ENCODE measurements around the gene OR10S1. TPM values are rescaled to one million over a fixed set of nuclear protein-coding genes. Genes with fewer than 3 reads are reported as not detected.
A peak's percentile ranks its signal among the peaks of the same experiment; 100 is the strongest.
"Not testable (repeated sequence)": the region's sequence is repeated elsewhere in the genome, so short reads cannot be mapped to it uniquely, and the experiment has no call there.

OR10S1 gene
- total RNA-seq (not detected), polyA plus RNA-seq (not detected)
- long read RNA-seq, donor 1, result 0 reads
- long read RNA-seq, donor 2, result 0 reads
- long read RNA-seq, donor 3, result 0 reads

DNA sequence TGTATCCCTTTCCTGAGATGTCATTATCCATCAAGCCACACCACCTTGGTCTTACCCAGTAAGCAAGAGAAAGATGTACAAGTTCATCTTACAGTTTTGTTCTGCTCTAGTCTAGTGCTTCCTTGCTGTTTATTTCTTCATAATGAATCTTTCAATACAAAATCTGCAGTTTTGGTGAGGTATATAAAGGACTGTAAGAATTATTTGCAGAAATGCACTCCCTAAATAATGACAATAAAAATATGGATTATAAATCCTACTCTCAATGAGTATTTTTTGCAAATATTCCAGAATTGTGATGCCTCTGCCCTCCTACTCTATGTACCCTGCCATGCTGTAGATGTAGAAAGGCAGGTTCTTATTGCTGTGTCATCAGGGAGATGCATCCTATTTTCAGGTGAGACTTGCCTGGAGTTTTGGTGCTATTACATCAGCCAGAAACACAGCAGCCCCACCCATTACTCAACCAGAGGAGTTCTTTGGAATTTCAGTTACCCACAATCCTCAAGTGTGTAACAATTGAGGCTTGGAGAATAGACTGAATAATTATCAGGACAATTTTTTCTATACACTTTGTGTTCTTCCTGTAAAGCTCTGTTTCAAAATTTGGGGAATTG lies at the start of gene OR10S1:
Gene OR10S1 (minus strand): TSS at position 51 of the 617 bp plus-strand sequence. CDS start 117 bp downstream, outside the sequence.
- intact Hi-C loops (cut with DNase I), result no loop called here
- DNase-seq (no peak), ATAC-seq (no peak)
- TF ChIP-seq POLR2A (IDR thresholded peaks at IDR 0.05) (no peak), CTCF (IDR thresholded peaks at IDR 0.05) (no peak)
- Histone ChIP-seq H3K4me1 (no peaks in the 10 kb centered on the region), H3K36me3 (no peaks in the 10 kb centered on the region), H3K27me3 (no peaks in the 10 kb centered on the region), H3K27ac (no peak within 1 kb of the TSS), H3K9me3 (peaks cover 0 to 7% (median 0%) of the 10 kb centered on the region in 12 donors), H3K4me3 (no peak within 1 kb of the TSS)

- ATAC-seq (no peak), DNase-seq (no peak)
- WGBS, 4 donors, result 72 to 81% (median 75%) methylated on average over 2 of the region's 2 CpGs
- H3K27me3 ChIP-seq, result no peaks in the 10 kb centered on the region
- no peak within 1 kb of the TSS for H3K27ac ChIP-seq
- intact Hi-C loops (cut with DNase I), result no loop called here
- no peak within 1 kb of the TSS for H3K4me3 ChIP-seq
- TF ChIP-seq POLR2A (IDR thresholded peaks at IDR 0.05) (no peak), CTCF (IDR thresholded peaks at IDR 0.05) (no peak)
- H3K4me1 ChIP-seq, result no peaks in the 10 kb centered on the region
- H3K36me3 ChIP-seq, result no peaks in the 10 kb centered on the region
- no peaks in the 10 kb centered on the region for H3K9me3 ChIP-seq
Observed at GRCh38 chr11:124026498-124026897, 48.9 kb upstream of the OR10S1 start, which contains the start of gene OR10G8. Gene OR10G8 (plus strand): TSS chr11:124026798. CDS start chr11:124029623, 2,825 bp downstream.

DNA sequence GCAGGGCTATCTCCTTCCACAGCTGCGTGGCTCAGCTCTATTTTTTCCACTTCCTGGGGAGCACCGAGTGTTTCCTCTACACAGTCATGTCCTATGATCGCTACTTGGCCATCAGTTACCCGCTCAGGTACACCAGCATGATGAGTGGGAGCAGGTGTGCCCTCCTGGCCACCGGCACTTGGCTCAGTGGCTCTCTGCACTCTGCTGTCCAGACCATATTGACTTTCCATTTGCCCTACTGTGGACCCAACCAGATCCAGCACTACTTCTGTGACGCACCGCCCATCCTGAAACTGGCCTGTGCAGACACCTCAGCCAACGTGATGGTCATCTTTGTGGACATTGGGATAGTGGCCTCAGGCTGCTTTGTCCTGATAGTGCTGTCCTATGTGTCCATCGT lies 38.3 kb upstream of the OR10S1 start:
- intact Hi-C loops (cut with DNase I), result not testable (repeated sequence)
- 87 to 92% (median 89%) methylated on average over 4 to 7 of the region's 9 CpGs for WGBS, 4 donors

GRCh38 chr11:124012697-124013096 lies 35.1 kb upstream of the OR10S1 start, which contains the start of gene OR10G4:
Gene OR10G4 (plus strand): TSS chr11:124012997. CDS start chr11:124015575, 2,578 bp downstream.
- H3K4me1 ChIP-seq, result no peaks in the 10 kb centered on the region
- WGBS, 4 donors, result 72 to 78% (median 75%) methylated on average over 2 of the region's 2 CpGs
- intact Hi-C loops (cut with DNase I), result no loop called here
- no peaks in the 10 kb centered on the region for H3K27me3 ChIP-seq
- no peak for ATAC-seq
- H3K4me3 ChIP-seq, result no peak within 1 kb of the TSS
- no peak within 1 kb of the TSS for H3K27ac ChIP-seq
- TF ChIP-seq POLR2A (IDR thresholded peaks at IDR 0.05) (no peak), CTCF (IDR thresholded peaks at IDR 0.05) (no peak)
- no peaks in the 10 kb centered on the region for H3K36me3 ChIP-seq
- DNase-seq, result no peak
- H3K9me3 ChIP-seq, result no peaks in the 10 kb centered on the region

More for the DNA sequence above, 38.3 kb upstream of the OR10S1 start:
- not testable (repeated sequence) for H3K4me1 ChIP-seq, H3K9me3 ChIP-seq, H3K27ac ChIP-seq, H3K36me3 ChIP-seq, H3K4me3 ChIP-seq, DNase-seq, H3K27me3 ChIP-seq
- peak in 1 of 4 donors; percentile 34 for ATAC-seq

DNA sequence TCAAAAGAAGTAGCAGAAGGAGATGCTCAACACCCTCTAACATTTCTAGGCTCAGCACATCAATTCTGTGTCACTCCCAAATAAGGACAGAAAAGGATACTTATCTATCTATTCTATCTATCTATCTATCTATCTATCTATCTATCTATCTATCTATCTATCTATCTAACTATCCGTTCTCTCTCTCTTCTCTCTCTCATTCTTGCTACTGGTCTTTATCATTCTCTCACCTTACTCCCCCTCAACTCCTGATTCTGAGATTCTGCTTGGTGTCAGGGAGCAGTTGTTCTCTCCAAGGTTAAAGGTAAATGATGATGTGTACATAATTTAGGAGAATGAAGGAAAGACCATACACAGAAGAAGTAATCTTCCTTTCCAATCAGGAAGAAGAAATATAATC lies 17.5 kb upstream of the OR10S1 start, which contains the start of gene OR10G6:
Gene OR10G6 (minus strand): TSS at position 43 of the 400 bp plus-strand sequence. CDS start 0 bp downstream, at position 43.
- no peak for ATAC-seq
- Histone ChIP-seq H3K36me3 (no peaks in the 10 kb centered on the region), H3K27me3 (no peaks in the 10 kb centered on the region), H3K4me1 (no peaks in the 10 kb centered on the region), H3K9me3 (no peaks in the 10 kb centered on the region), H3K27ac (no peak within 1 kb of the TSS), H3K4me3 (no peak within 1 kb of the TSS)
- DNase-seq, result no peak
- TF ChIP-seq CTCF (IDR thresholded peaks at IDR 0.05) (no peak), POLR2A (IDR thresholded peaks at IDR 0.05) (no peak)
- intact Hi-C loops (cut with DNase I), result no loop called here
- WGBS, 4 donors, result 56 to 69% (median 65%) methylated on average over 1 of the region's 1 CpG

Measured in heart left ventricle (tissue), 16 donors.